A549 (cell line): Measurements from ENCODE around the gene CTRB2. TPM values are rescaled to one million over a fixed set of nuclear protein-coding genes. Genes with fewer than 3 reads are reported as not detected.

Source experiments
- ATAC-seq, 2 experiments: fragments of 200-7000 bp in 1 of 2; fragments of >200 bp in 1 of 2; cut with Nextera tagmentation in 1 of 2; cut with Tn5 transposase in 1 of 2; 3 replicates each; pipeline versions ENCODE4 v1.8.0 to v1.9.1; 2018 to 2020; ENCODE audit warnings: mild to moderate bottlenecking in 1 of 2, moderate library complexity in 1 of 2
- CTCF ChIA-PET: fragments of 300-600 bp; sonication (Branson Sonifier 250); formaldehyde crosslinking; extraction: SDS; loops from one replicate; lab custom pipeline; 2021; ENCODE audit warnings: antibody characterized with exemption, inconsistent platforms; lab: Yijun Ruan, JAX
- POLR2A ChIA-PET: fragments of 350-600 bp; formaldehyde crosslinking; extraction: SDS; loops from one replicate; lab custom pipeline; 2021; ENCODE audit warnings: antibody characterized with exemption, inconsistent platforms; lab: Yijun Ruan, JAX
- DNase-seq, 2 experiments: peaks; one replicate each; pipeline versions ENCODE4 v3.0.0 to v3.0.0-alpha.2; 2011 to 2016; ENCODE audit warnings: low read depth in 1 of 2, low spot score in 1 of 2
- FAIRE-seq: peaks from 2 replicates; lab custom pipeline; 2011; peaks lifted over from hg19 to GRCh38; lab: Jason Lieb, UNC
- H3K27ac ChIP-seq, 2 experiments: fragments of >200 bp; sonication (Bioruptor Twin); formaldehyde crosslinking; 3 replicates each; pipeline ENCODE4 v1.5.1; 2016 to 2017
- H3K4me1 ChIP-seq: fragments of >200 bp; sonication (Bioruptor Twin); formaldehyde crosslinking; 3 replicates; pipeline ENCODE4 v1.6.1; 2016
- H3K4me2 ChIP-seq: fragments of >200 bp; sonication (Bioruptor Twin); formaldehyde crosslinking; 3 replicates; pipeline ENCODE4 v1.6.1; 2016
- H3K4me3 ChIP-seq: fragments of >200 bp; sonication (Bioruptor Twin); formaldehyde crosslinking; 3 replicates; pipeline ENCODE4 v1.5.1; 2016
- H3K9me3 ChIP-seq: fragments of >200 bp; sonication (Bioruptor Twin); formaldehyde crosslinking; 3 replicates; pipeline ENCODE4 v1.6.1; 2016
- ATOH8 ChIP-seq: fragments of 250-450 bp; sonication (Bioruptor Pico); IDR thresholded peaks from 2 replicates; pipeline ENCODE4 v1.5.0; 2020; ENCODE audit warnings: low read depth, mild to moderate bottlenecking, moderate library complexity
- CBX2 ChIP-seq: fragments of 200-600 bp; sonication (generic); IDR thresholded peaks from 2 replicates; pipeline ENCODE4 v1.6.1; 2016; ENCODE audit warnings: low read depth, mild to moderate bottlenecking, borderline replicate concordance
- CHD4 ChIP-seq: fragments of 200-600 bp; sonication (generic); IDR thresholded peaks from 2 replicates; pipeline ENCODE4 v1.6.1; 2016; ENCODE audit warnings: antibody characterized with exemption, mild to moderate bottlenecking, borderline replicate concordance
- ELK1 ChIP-seq: fragments of 150-350 bp; IDR thresholded peaks from 2 replicates; pipeline ENCODE4 v1.6.1; 2014; ENCODE audit warnings: low read depth, mild to moderate bottlenecking, low read length
- EP300 ChIP-seq, 2 experiments: fragments of >200 bp; sonication (Bioruptor Twin); formaldehyde crosslinking; IDR thresholded peaks; 2 replicates in 1 of 2; 3 replicates in 1 of 2; pipeline ENCODE4 v1.6.1; 2016 to 2017
- ESRRA ChIP-seq: fragments of 150-350 bp; IDR thresholded peaks from 2 replicates; pipeline ENCODE4 v1.6.1; 2014; ENCODE audit warnings: mild to moderate bottlenecking, low read length, borderline replicate concordance
- GATA3 ChIP-seq: IDR thresholded peaks from 2 replicates; pipeline ENCODE4 v1.6.1; 2012; ENCODE audit warnings: borderline replicate concordance
- HEYL ChIP-seq: fragments of 250-450 bp; sonication (Bioruptor Pico); IDR thresholded peaks from 2 replicates; pipeline ENCODE4 v1.8.0; 2021; ENCODE audit warnings: mild to moderate bottlenecking, moderate library complexity
- KDM1A ChIP-seq: fragments of 200-600 bp; sonication (generic); IDR thresholded peaks from 2 replicates; pipeline ENCODE4 v1.6.1; 2016; ENCODE audit warnings: low read depth, mild to moderate bottlenecking
- MAZ ChIP-seq: fragments of 150-350 bp; IDR thresholded peaks from 2 replicates; pipeline ENCODE4 v1.6.1; 2014; ENCODE audit warnings: antibody characterized with exemption, low read depth, low read length, borderline replicate concordance
- MYC ChIP-seq: IDR thresholded peaks from 2 replicates; pipeline ENCODE4 v1.6.1; 2012; ENCODE audit warnings: mild to moderate bottlenecking, inconsistent platforms, low read length, improper control_type of control experiment, borderline replicate concordance
- NPAS2 ChIP-seq: fragments of 250-450 bp; sonication (Bioruptor Pico); IDR thresholded peaks from 2 replicates; pipeline ENCODE4 v1.8.0; 2022; ENCODE audit warnings: mild to moderate bottlenecking, moderate library complexity, borderline replicate concordance
- NR3C1 ChIP-seq: fragments of >200 bp; sonication (Bioruptor Twin); formaldehyde crosslinking; IDR thresholded peaks from 3 replicates; pipeline ENCODE4 v1.6.1; 2017
- PBX3 ChIP-seq: IDR thresholded peaks from 2 replicates; pipeline ENCODE4 v1.6.1; 2012
- PHF8 ChIP-seq: fragments of 200-600 bp; sonication (generic); IDR thresholded peaks from 2 replicates; pipeline ENCODE4 v1.6.1; 2016; ENCODE audit warnings: low read depth, mild to moderate bottlenecking, antibody characterized with exemption, moderate library complexity, borderline replicate concordance
- POLR2A ChIP-seq: IDR thresholded peaks from 2 replicates; pipeline ENCODE4 v1.6.1; 2012; ENCODE audit warnings: mild to moderate bottlenecking, low read length
- RAD21 ChIP-seq, 2 experiments: fragments of >200 bp in 1 of 2; sonication (Bioruptor Twin) in 1 of 2; formaldehyde crosslinking in 1 of 2; IDR thresholded peaks in 1 of 2; conservative IDR thresholded peaks in 1 of 2; 2 replicates in 1 of 2; 3 replicates in 1 of 2; pipeline ENCODE4 v1.6.1; 2012 to 2018; ENCODE audit warnings: inconsistent platforms in 1 of 2
- RARB ChIP-seq: fragments of 250-450 bp; sonication (Bioruptor Pico); IDR thresholded peaks from 2 replicates; pipeline ENCODE4 v1.8.0; 2021; ENCODE audit warnings: mild to moderate bottlenecking, moderate library complexity
- RFX5 ChIP-seq: fragments of 450-650 bp; IDR thresholded peaks from 2 replicates; pipeline ENCODE4 v1.7.1; 2014; ENCODE audit warnings: antibody characterized with exemption, mild to moderate bottlenecking, moderate library complexity
- SMC3 ChIP-seq: fragments of >200 bp; sonication (Bioruptor Twin); formaldehyde crosslinking; IDR thresholded peaks from 3 replicates; pipeline ENCODE4 v1.6.1; 2018; ENCODE audit warnings: inconsistent platforms
- SREBF2 ChIP-seq: fragments of 450-650 bp; IDR thresholded peaks from 2 replicates; pipeline ENCODE4 v1.6.1; 2014; ENCODE audit warnings: mild to moderate bottlenecking, moderate library complexity
- ZFP36 ChIP-seq: fragments of 450-650 bp; IDR thresholded peaks from 2 replicates; pipeline ENCODE4 v1.6.1; 2014; ENCODE audit warnings: borderline replicate concordance; ENCODE audit not compliant: partially characterized antibody
- ZSCAN20 ChIP-seq: fragments of 250-450 bp; sonication (Bioruptor Pico); IDR thresholded peaks from 2 replicates; pipeline ENCODE4 v1.8.0; 2022; ENCODE audit warnings: mild to moderate bottlenecking, moderate library complexity
- WGBS: methylation state at CpG from one replicate; pipeline ENCODE4 v1.1.6; 2017; ENCODE audit errors: missing lambda C conversion rate; 5-methylcytosine and 5-hydroxymethylcytosine counted together
- polyA plus RNA-seq, 4 experiments: library from polyadenylated mRNA; depleted of rRNA in 3 of 4; stranded (reverse); fragments of >200 nt; fragmentation: RNase III in 1 of 4; extraction: RNeasy Plus Mini Kit Qiagen cat#74134 plus additional on column Dnase treatment in 1 of 4; gene quantifications; 2 replicates in 3 of 4; 3 replicates in 1 of 4; pipeline ENCODE4 v1.2.3, GENCODE V29; 2011 to 2017

CTRB2 gene
- polyA plus RNA-seq, 2 of the 4 experiments (the other 2 are of a cell fraction) = not detected

- Histone ChIP-seq H3K4me2 (no peak overlapping the region), H3K4me3 (no peak overlapping the region), H3K27ac (no peak overlapping the region), H3K4me1 (no peaks in the 10 kb centered on the region), H3K9me3 (no peaks in the 10 kb centered on the region)
- FAIRE-seq = no peak
- TF ChIP-seq RAD21 (conservative IDR thresholded peaks at IDR 0.05 in 1 of 2, IDR thresholded peaks at IDR 0.05 in 1 of 2) (no peak), NPAS2 (CRISPR knock-in tag) (no peak), EP300 (IDR thresholded peaks at IDR 0.05) (no peak), CHD4 (no peak), CBX2 (no peak), NR3C1 (no peak), SMC3 (no peak), HEYL (CRISPR knock-in tag) (no peak), RARB (CRISPR knock-in tag) (no peak), KDM1A (no peak), ZSCAN20 (CRISPR knock-in tag) (no peak), RFX5 (no peak), MAZ (no peak), SREBF2 (no peak), ZFP36 (no peak), ATOH8 (no peak), ELK1 (no peak), PHF8 (no peak), PBX3 (no peak)
- 86% methylated on average over 27 of the region's 27 CpGs for WGBS
- ChIA-PET POLR2A (interaction anchor here (0.5 kb wide), 1 partner anchor 143 kb away, joined by 4 read pairs; no protein-coding TSS in a partner anchor), CTCF (interaction anchor here (0.8 to 6.1 kb wide), 5 partner anchors 10 to 256 kb away, joined by 4 to 44 read pairs (median 4); no protein-coding TSS in a partner anchor)
- ATAC-seq = no peak
- DNase-seq = no peak
Observed at GRCh38 chr16:75208861-75209505, 2.0 kb upstream of the CTRB2 start.

- DNase-seq (no peak), FAIRE-seq (no peak), ATAC-seq (no peak)
- no peaks in the 10 kb centered on the region for H3K9me3 ChIP-seq
- H3K4me3 ChIP-seq = no peak overlapping the region
- TF ChIP-seq MYC = no peak
- no peak for TF ChIP-seq PHF8
- no peak for TF ChIP-seq POLR2A
- no peak for TF ChIP-seq GATA3
- TF ChIP-seq RARB (CRISPR knock-in tag) = no peak
- no peak for TF ChIP-seq ESRRA
- no peak overlapping the region for H3K27ac ChIP-seq
- H3K4me2 ChIP-seq = no peak overlapping the region
- CTCF ChIA-PET = interaction anchor here (0.6 to 6.1 kb wide), 3 partner anchors 10 to 309 kb away, joined by 3 to 44 read pairs (median 32); no protein-coding TSS in a partner anchor
- H3K4me1 ChIP-seq = no peaks in the 10 kb centered on the region
- WGBS = 74% methylated on average over 13 of the region's 13 CpGs
- POLR2A ChIA-PET = interaction anchor here (0.5 kb wide), 1 partner anchor 144 kb away, joined by 4 read pairs; no protein-coding TSS in a partner anchor
Observed at GRCh38 chr16:75208242-75208825, 1.4 kb upstream of the CTRB2 start.
